HFF-Myc (cell line): ENCODE measurements around the gene TRIM36.
A peak's percentile ranks its signal among the peaks of the same experiment; 100 is the strongest.

Experiments
- DNase-seq: peaks from one replicate; pipeline ENCODE4 v3.0.0-alpha.2; 2011; ENCODE audit warnings: low read depth; ENCODE audit errors: extremely low read depth
- H3K4me3 ChIP-seq: replicated peaks from 2 replicates; pipeline ENCODE4 v1.5.1; 2011; ENCODE audit warnings: low read depth, mild to moderate bottlenecking, control low read depth, low read length
- CTCF ChIP-seq: IDR thresholded peaks from 2 replicates; pipeline ENCODE4 v1.5.1; 2012; ENCODE audit warnings: mild to moderate bottlenecking, low read depth, low read length, control low read depth; ENCODE audit errors: missing control alignments

Gene TRIM36, protein sequence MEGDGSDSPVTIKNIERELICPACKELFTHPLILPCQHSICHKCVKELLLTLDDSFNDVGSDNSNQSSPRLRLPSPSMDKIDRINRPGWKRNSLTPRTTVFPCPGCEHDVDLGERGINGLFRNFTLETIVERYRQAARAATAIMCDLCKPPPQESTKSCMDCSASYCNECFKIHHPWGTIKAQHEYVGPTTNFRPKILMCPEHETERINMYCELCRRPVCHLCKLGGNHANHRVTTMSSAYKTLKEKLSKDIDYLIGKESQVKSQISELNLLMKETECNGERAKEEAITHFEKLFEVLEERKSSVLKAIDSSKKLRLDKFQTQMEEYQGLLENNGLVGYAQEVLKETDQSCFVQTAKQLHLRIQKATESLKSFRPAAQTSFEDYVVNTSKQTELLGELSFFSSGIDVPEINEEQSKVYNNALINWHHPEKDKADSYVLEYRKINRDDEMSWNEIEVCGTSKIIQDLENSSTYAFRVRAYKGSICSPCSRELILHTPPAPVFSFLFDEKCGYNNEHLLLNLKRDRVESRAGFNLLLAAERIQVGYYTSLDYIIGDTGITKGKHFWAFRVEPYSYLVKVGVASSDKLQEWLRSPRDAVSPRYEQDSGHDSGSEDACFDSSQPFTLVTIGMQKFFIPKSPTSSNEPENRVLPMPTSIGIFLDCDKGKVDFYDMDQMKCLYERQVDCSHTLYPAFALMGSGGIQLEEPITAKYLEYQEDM

GRCh38 chr5:115169487-115170133 is at the start of gene TRIM36:
Gene TRIM36 (minus strand): TSS chr5:115169908. CDS start chr5:115169634, 274 bp downstream.
- DNase-seq, result peak; percentile 67
- peak within 1 kb of the TSS; percentile 68 for H3K4me3 ChIP-seq
- peak; percentile 5 for TF ChIP-seq CTCF

DNA sequence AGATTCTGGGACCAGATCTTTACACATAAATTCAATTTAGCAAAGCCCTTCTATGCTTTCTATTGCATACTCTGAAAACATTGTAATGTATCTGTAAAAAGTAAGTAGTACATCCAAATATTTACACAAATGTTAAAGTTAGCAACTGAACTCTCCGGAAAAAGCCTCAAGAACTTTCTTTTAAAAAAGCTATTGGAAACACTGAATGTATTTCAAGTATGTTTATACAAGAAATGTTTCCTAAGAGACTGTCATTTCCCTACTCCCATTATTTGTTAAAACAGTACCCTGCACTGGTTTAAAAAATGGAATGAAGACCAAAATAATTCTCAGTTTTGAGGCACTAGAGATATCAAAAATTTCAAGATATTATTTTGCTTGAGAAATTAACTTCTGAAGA is 44.8 kb upstream of the TRIM36 start:
- no peak overlapping the region for H3K4me3 ChIP-seq
- no peak for DNase-seq
- no peak for TF ChIP-seq CTCF

- no peak overlapping the region for H3K4me3 ChIP-seq
- DNase-seq, result no peak
- TF ChIP-seq CTCF, result no peak
Measured at GRCh38 chr5:115209279-115209678, 39.6 kb upstream of the TRIM36 start.

- no peak for TF ChIP-seq CTCF
Measured at GRCh38 chr5:115202952-115203351, 33.2 kb upstream of the TRIM36 start.

DNA sequence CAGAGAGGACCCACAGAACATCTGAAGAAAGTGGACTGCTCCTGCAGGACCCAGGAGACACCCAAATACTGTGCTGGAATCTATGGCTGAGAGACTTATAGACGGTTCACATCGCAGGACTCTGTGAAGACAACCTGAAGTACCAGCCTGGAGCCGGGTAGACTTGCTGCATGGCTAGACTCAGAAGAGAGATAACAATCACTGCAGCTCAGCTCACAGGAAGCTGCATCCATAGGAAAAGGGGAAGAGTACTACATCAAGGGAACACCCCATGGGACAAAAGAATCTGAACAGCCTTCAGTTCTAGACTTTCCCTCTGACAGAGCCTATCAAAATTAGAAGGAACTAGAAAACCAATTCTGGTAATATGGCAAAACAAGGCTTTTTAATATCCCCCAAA is 26.5 kb upstream of the TRIM36 start:
- TF ChIP-seq CTCF, result no peak
- H3K4me3 ChIP-seq, result no peak overlapping the region
- DNase-seq, result no peak

More at GRCh38 chr5:115202952-115203351, 33.2 kb upstream of the TRIM36 start:
- no peak for DNase-seq
- H3K4me3 ChIP-seq, result no peak overlapping the region

DNA sequence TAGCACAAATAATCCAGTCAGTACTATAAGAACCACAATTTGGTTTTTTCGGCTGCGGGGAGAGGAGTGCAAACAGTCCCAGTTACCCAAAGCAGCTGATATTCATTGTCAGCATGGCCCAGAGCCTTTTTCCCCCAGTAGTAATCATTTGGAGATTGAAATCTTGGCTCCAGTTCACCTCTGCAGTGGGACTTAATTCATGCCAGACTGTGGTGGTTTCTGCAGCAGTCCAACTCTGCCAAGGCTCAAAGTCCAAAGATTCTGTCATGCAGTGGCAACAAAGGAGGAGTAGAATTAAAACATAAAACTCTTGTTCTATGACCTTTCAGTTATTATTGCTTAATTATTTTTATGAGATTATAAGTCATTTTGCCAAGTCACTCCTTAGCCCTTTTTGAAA is 25.0 kb upstream of the TRIM36 start:
- H3K4me3 ChIP-seq, result no peak overlapping the region
- no peak for TF ChIP-seq CTCF
- DNase-seq, result peak; percentile 9
